Stimulated activated CD4-positive, alpha-beta T cell treated with anti-CD3 and anti-CD28 coated beads, TNF-alpha, amount 100 ng/mL, for 1 hour (primary cell): ENCODE data around the gene DLEU7.

Experiments used
- DNase-seq, 3 donors: peaks; one replicate each; pipeline ENCODE4 v3.0.0-alpha.2; 2020; ENCODE audit warnings: low read depth in 3 of 3, low spot score in 1 of 3

Gene DLEU7

DNA sequence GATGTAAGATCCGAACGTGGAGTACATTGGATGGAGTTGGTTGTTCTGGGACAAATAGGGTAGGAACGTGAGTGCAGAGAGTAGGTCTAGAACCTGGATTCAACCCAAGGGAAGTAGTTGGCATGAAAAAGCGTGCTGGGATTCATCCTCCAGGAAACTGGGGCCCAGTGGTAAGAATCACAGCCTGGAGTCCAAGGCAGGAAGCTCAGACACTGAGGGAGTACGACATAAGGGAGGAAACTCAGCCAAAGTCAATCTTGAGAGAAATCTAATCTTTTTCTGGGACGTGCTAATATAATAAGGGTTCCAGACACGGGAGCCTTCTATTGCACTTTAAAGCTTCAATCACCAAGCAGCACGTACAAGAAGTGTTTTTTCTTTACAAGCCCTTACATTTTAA is 46.4 kb downstream of the DLEU7 start:
- DNase-seq, result no peak

DNA sequence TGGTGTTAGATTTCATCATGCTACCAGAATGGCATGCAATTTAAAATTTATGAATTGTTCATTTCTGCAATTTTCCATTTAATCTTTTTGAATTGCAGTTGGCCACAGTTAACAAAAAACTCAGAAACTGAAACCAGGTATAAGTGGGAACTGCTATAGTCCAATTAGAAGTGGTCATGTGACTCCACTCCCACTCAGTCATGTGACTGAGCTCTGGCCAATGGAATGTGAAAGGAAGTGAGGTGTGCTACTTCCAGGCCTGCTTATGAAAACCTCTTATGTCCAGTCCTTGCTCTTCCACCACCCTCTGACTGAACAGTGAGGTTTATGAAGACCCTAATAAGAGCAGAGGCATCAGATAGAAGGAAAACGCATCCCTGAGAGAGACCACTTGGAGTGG is 47.0 kb downstream of the DLEU7 start:
- no peak for DNase-seq

DNA sequence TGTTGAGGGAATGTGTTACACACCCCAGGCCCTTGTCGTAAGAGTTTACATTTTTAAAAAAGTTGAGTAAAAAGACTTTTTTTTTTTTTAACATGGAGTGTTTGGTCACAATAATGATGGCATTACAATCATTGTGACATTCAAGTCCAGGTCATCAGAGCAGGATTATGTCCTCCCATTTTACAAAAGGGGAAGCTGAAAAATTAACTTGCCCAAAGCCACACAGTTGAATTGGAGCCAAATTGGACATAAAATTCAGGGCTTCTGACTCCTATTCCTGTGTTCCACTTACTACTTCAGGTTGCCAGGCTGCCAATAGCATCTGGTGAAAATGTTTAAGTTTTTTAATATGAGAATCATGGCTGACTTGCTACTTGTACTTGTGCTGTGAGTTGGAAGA is 49.3 kb downstream of the DLEU7 start:
- DNase-seq, result no peak

DNA sequence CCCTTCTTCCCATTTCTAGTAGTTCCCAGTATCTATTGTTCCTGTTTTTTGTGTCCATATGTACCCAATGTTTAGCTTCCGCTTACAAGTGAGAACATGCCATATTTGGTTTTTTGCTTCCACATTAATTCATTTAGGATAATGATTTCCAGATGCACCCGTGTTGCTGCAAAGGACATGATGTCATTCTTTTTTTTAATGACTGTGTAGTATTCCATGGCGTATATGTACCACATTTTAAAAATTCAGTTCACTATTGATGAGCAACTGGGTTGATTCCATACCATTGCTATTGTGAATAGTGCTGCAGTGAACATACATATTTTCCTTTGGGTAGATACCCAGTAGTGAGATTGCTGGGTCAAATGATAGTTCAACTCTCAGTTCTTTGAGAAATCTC is 50.5 kb downstream of the DLEU7 start:
- no peak for DNase-seq

DNA sequence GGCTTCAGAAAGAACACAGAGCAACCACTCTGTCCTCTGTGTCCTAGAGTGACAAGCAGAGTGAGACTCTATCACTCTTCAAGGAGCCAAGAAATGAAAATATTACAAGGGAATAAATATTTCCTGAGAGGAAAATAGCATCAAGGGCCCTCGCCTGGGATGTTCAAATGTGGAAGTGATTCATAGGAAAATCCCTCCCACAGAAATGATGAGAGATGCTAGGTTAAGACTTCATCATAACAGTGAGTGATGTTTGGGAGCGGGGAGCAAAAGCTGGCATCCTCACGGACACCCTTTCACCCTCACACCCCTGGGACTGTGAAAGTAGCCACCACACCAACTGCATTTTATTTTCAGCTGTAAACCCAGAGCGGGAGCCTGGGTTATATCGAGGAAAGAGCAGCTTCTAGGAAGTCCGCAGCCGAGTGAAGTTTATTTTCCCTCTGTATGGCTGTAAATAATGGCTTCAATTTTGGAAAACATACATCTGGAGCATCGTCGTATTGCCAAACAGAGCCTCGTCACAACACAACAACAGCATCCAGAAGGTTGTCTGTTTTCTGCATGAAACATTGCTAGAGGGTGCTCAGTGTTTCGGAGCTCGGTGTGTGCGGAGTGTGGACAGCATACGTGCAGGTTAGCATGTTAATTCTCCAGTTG is 54.8 kb downstream of the DLEU7 start:
- DNase-seq, result no peak

DNA sequence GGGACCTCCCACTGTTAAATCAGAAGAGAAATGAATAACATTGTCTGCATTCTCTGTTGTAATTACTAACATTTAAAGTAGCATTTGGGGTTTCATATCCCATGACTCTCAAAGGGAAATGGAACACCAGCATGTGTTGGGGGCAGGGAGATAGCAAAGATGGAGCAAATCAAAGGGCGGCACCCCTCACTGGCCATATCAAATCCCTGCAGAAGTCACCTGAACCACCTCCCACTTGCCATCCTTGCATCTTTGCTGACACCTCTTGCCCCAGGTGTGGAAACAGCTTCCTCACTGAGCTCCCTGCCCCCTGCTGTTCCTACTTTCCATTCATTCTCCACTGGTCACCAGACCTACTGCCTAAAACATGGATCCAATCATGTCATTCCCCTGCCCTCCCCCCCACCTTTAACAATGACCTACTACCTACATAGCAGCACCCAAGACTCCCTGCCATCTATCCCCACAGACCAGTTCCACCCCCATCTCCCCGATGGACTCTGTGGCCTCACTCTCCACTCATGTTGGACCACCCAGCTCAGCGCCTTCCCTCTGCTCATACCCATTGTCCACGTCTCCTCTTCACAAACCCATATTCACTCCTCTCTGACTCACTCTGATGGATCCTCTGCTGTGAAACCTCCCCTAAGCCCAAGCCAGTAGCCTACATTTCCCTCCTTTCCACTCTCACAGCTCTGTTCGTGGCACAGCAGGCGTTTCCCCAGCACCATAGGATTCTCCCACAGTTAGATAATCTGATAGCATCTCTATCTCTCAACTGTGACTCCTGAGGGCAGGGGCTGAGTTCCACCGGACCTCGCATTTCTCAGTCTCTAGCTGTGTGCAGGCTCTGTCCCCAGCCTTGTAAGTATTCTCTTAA is 55.9 kb downstream of the DLEU7 start:
- no peak for DNase-seq

DNA sequence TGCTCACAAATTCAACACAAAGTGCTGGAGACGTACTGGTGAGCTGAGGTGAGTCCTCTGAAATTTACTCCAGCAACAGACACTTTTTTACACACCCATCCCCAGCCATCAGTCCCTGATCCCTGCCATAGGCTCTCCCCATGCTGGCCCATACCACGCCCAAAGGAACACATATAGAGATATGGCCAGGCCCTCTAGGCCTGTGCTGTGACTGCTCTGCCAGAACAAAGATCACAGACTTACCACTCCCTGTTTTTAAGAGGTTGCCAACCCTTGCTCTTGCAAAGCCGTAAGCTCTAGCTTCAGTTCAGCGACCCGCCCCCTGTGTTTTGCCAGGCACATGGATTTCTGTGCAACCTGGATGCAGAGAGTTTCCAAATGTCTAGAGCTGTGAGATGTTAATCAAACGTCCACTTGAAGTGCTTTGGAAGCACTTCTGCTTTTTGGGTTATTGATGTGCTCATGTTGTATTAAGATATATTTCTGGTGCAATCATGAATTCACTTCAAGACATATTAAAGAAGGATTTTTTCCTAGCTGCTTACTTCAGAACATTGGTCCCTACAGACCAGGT is 59.7 kb downstream of the DLEU7 start:
- DNase-seq, result no peak

DNA sequence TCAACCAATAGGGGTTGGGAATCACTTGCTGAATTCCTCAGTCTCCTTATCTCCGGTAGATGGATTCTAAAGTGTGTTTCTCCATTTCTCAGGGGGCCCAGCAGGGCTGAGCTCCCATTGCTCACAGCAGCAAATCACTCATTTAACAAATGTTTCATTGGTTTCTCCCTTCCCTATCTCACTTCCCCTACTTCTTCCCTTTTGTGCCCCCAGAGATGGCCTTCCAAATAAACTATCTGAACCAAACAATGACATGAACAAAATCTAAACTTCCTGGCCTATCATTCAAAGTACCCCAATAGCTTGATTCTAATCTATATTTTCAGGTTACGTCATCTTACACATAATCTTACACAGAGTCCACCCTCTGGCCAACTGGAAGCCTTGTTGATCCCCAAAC is 60.4 kb downstream of the DLEU7 start:
- no peak for DNase-seq

DNA sequence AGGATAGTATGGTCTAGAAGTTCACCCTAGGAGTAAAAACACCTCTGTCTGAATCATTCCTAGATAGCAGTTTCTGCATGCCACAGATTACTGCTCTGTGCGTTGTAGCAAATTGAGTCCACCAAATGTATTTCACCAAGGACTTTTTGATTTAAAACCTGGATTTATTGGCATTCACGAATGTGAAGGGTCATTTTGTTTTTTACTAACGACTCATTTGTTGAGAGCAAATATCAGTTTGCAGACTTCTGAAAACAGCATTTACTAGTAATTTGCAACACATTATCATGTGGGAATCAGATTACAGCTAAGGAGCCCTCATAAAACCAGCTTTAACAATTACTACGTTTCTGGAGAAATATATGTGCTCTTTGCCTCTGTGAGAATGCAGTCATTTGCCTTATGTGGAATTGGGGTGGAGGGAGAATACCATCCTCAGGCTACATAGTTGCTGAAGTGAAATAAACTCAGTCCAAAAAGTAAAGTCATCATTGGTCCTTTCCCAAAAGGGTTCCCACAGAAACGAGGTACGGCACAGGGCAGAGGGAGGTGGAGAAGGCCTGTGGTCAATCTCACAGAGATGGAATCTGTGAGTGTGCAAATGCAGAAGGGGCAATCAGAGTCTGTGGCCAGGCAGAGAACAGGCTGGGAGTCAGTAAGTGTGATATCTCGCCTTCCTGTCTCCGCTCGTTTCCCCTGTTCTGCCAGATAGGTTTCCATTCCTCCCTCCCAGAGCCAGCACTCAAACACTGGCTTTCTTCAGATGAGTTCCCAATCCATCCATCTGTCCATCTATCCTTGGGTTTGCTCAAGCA is 63.1 kb downstream of the DLEU7 start:
- DNase-seq, result no peak

DNA sequence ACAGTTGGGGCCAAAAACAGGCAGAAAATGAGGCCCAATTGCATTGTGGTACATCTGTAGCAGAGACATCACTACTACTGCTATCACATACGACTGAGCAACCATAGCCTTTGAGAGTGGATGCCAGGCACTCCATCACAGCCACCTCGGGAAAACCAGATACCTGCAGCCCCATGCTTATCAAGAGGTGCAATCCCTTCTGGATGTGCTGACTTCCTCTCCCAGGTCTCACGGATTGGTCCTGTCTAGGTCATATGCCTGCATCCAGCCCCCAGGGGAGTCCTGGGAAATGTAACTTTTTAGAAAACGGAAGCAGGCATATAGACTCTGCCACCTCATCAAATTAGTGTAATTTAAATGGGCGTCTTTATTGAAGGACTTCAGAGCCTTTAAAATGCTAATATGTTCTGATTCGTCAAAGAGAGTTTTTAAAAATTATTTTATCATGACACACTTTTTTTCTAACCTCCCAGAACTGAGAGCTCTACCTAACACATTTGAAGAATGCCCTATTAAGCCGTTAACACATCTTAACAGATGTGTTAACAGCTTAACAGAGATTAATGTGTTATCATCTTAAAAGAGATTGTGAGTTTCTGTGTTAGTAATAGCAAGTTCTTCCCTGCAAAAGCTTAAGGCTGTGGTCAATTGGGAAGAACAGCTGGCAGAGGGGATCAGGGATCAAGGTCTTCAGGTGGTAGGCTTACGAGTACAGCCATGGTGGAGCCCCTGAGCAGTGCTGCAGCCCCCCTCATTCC is 63.9 kb downstream of the DLEU7 start:
- no peak for DNase-seq
